Measurements from ENCODE around the gene TMEM231. TPM values are rescaled to one million over a fixed set of nuclear protein-coding genes. Genes with fewer than 3 reads are reported as not detected.
A peak's percentile ranks its signal among the peaks of the same experiment; 100 is the strongest.

Gene TMEM231
- total and polyA plus RNA-seq, 2 experiments from 2014 or later = 17.1 to 20.3 TPM

DNA sequence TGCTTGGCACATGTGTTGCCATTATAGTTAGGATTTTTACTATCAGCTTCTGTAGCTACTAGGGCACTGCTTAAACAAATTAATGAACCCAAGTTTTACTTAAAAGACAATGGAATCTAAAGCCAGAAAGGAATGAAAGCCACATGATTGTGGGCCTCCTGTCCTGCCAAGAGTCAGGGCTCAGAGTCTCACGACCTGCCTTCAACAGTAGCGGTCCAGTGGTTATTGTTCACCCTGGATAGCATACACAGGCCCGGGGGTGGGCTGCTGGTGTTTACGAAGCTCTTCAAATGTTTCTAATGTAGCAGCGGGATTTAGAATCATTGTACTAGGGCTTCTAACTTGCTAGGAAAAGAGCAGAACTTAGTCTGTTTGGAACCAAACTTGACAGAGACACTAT is 17.9 kb upstream of the TMEM231 start:
- no peak for DNase-seq (ENCODE audit: low read depth in 1 of 2, low spot score in 1 of 2)
- Histone ChIP-seq H3K4me3 (no peak overlapping the region), H3K27ac (no peak overlapping the region), H3K4me1 (ENCODE audit: low read depth) (no peaks in the 10 kb centered on the region), H3K27me3 (no peaks in the 10 kb centered on the region), H3K9me3 (ENCODE audit: low read depth) (no peaks in the 10 kb centered on the region), H3K36me3 (peaks cover 68% of the 10 kb centered on the region)
- TF ChIP-seq, protein P1, sequence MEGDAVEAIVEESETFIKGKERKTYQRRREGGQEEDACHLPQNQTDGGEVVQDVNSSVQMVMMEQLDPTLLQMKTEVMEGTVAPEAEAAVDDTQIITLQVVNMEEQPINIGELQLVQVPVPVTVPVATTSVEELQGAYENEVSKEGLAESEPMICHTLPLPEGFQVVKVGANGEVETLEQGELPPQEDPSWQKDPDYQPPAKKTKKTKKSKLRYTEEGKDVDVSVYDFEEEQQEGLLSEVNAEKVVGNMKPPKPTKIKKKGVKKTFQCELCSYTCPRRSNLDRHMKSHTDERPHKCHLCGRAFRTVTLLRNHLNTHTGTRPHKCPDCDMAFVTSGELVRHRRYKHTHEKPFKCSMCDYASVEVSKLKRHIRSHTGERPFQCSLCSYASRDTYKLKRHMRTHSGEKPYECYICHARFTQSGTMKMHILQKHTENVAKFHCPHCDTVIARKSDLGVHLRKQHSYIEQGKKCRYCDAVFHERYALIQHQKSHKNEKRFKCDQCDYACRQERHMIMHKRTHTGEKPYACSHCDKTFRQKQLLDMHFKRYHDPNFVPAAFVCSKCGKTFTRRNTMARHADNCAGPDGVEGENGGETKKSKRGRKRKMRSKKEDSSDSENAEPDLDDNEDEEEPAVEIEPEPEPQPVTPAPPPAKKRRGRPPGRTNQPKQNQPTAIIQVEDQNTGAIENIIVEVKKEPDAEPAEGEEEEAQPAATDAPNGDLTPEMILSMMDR (IDR thresholded peaks at IDR 0.05; ENCODE audit: low read depth, low read length) = no peak

DNA sequence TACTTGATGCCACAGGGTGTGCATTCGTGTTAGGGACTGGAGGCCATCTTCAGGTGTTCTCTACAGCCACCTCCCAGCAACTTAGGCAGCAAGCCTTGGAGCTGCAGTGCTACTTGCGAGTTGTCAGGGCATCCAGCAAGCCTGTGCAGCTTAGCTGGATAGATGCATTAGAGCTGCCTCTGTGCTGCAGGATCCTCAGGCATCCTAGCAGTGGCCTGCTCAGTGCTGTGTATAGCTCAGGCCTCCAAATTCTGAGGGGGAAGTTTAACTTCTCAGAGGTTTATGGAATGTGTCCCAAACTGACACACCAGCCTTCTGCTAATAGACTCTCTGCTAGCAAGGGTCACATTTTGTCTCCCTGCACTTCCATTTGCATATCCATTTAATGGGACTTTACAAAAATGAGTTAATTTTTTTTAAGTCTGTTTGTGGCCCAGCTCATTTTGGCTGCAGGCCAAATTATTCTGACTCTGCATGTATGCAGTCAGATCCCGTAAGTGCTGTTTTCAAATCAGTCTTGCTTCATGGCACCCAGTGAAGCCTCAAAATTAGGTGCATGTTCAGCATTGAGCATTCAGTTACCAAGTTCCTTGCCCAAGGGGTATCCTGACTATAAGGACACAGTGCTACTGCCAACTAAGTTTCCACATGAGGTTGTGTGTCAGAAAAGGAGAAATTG is 17.0 kb upstream of the TMEM231 start:
- no peaks in the 10 kb centered on the region for H3K27me3 ChIP-seq
- H3K4me3 ChIP-seq = no peak overlapping the region
- TF ChIP-seq, protein P1 (IDR thresholded peaks at IDR 0.05; ENCODE audit: low read depth, low read length) = no peak
- no peaks in the 10 kb centered on the region for H3K9me3 ChIP-seq (ENCODE audit: low read depth)
- no peak overlapping the region for H3K27ac ChIP-seq
- no peak for DNase-seq (ENCODE audit: low read depth in 1 of 2, low spot score in 1 of 2)
- H3K4me1 ChIP-seq (ENCODE audit: low read depth) = no peaks in the 10 kb centered on the region
- peaks cover 70% of the 10 kb centered on the region for H3K36me3 ChIP-seq

DNA sequence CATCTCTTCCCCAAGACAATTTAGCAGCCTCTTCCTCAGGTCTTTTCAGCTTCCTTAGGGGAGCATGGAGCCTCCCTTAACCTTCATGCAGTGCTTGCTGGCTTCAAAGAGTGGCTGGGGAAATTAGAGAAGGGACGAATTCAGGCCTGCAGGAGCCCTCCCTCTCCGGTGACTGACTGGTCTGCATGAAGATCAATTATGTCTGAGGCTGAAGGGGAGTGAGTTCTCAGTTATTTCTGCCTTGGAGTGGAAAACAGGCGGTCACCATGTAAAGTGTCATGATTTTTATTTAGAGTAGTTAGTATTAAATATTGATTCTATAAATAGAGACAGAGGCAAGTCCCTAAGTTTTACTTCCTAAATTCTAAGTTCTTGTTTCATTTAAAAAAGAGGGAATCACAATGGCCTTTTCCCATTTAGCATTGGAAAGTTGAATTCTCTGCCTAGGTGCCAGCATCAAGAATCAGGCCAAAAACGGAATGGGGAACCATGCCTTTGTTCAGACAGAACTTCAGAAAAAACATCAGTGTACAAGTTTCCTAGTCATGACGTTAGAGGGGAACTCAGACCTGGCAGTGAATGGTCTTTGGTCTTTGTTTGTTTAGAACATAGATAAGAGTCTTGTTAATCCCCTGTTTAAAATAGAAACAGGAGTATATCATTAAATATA is 14.5 kb upstream of the TMEM231 start:
- Histone ChIP-seq H3K4me3 (no peak overlapping the region), H3K36me3 (peaks cover 56% of the 10 kb centered on the region)
- TF ChIP-seq, protein P1 (IDR thresholded peaks at IDR 0.05; ENCODE audit: low read depth, low read length) = no peak

DNA sequence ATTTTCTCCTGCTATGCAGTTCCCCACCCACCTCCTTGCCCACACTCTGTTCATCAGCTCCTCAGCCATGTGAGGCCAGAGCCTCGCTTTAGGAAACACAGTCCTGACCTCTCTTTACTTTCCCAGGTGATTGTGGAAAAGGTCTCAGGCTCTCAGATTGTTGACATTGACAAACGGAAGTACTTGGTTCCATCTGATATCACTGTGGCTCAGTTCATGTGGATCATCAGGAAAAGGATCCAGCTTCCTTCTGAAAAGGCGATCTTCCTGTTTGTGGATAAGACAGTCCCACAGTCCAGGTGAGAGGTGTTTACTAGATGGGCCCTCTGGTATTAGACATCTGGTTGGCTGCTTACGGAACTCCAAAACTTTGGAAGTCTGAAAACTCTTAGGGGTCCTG is 11.9 kb upstream of the TMEM231 start:
- Histone ChIP-seq H3K4me3 (no peak overlapping the region), H3K27me3 (no peaks in the 10 kb centered on the region), H3K9me3 (ENCODE audit: low read depth) (no peaks in the 10 kb centered on the region), H3K27ac (no peak overlapping the region), H3K36me3 (peaks cover 44% of the 10 kb centered on the region), H3K4me1 (ENCODE audit: low read depth) (no peaks in the 10 kb centered on the region)
- TF ChIP-seq, protein P1 (IDR thresholded peaks at IDR 0.05; ENCODE audit: low read depth, low read length) = no peak
- DNase-seq (ENCODE audit: low read depth in 1 of 2, low spot score in 1 of 2) = no peak

More for the DNA sequence above, 14.5 kb upstream of the TMEM231 start:
- Histone ChIP-seq H3K27me3 (no peaks in the 10 kb centered on the region), H3K4me1 (ENCODE audit: low read depth) (no peaks in the 10 kb centered on the region), H3K9me3 (ENCODE audit: low read depth) (no peaks in the 10 kb centered on the region), H3K27ac (no peak overlapping the region)
- DNase-seq (ENCODE audit: low read depth in 1 of 2, low spot score in 1 of 2) = no peak

DNA sequence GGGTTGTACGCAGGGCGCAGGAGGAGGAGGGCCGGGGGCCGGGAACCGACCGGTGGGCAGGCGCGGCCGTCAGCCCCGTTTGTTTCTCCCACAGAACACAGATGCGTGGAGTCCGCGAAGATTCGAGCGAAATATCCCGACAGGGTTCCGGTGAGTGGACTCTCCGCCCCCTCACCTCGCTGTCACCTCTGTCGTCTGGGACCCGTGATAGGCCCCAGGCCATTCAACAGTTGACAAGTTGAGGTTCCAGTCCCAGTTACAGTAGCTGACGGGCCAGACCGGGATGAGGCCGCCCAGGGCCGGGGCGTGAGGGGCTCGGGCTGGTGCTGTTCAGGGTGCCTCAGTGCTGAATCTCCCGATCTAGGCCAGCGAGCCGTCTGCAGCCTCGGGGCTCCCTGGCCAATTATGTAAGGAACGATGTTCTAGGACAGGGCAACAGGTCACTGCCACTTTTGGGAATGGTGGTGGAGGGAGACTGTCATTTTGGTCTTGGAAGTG is 10.8 kb upstream of the TMEM231 start:
- peak overlapping the region; percentile 89 for H3K27ac ChIP-seq
- peak in 1 of 2 donors; percentile 34 for DNase-seq (ENCODE audit: low read depth in 1 of 2, low spot score in 1 of 2)
- H3K9me3 ChIP-seq (ENCODE audit: low read depth) = no peaks in the 10 kb centered on the region
- peak overlapping the region; percentile 86 for H3K4me3 ChIP-seq
- peaks cover 35% of the 10 kb centered on the region for H3K36me3 ChIP-seq
- no peaks in the 10 kb centered on the region for H3K27me3 ChIP-seq
- TF ChIP-seq, protein P1 (IDR thresholded peaks at IDR 0.05; ENCODE audit: low read depth, low read length) = no peak
- no peaks in the 10 kb centered on the region for H3K4me1 ChIP-seq (ENCODE audit: low read depth)

Measured in cardiac muscle cell (in vitro differentiated cells and primary cell).